A673 (cell line): ENCODE results near the gene SNAP47. TPM values are rescaled to one million over a fixed set of nuclear protein-coding genes. Genes with fewer than 3 reads are reported as not detected.

Source experiments
- BruUV-seq: library from RNA; stranded (reverse); fragments of 400-500 nt; replicated peaks from 2 replicates; lab custom pipeline; 2021; lab: Mats Ljungman, UMichigan
- CTCF ChIA-PET: fragments of 300-600 bp; sonication (Branson Sonifier 250); formaldehyde crosslinking; loops from one replicate; lab custom pipeline; 2022; ENCODE audit warnings: antibody characterized with exemption; lab: Charles Lee
- POLR2A ChIA-PET: fragments of 300-600 bp; sonication (Branson Sonifier 250); formaldehyde crosslinking; loops from one replicate; lab custom pipeline; 2022; ENCODE audit warnings: antibody characterized with exemption; ENCODE audit not compliant: low non-redundant PET; lab: Charles Lee
- DNase-seq: peaks from one replicate; pipeline ENCODE4 v3.0.0-alpha.2; 2015; ENCODE audit warnings: low spot score
- H3K27ac ChIP-seq: fragments of 200-600 bp; sonication (generic); 2 replicates; pipeline ENCODE4 v1.5.1; 2016; ENCODE audit warnings: mixed run types, low read depth, mild to moderate bottlenecking, mixed read lengths, antibody characterized with exemption, low read length; ENCODE audit not compliant: poor library complexity, severe bottlenecking
- H3K27me3 ChIP-seq: fragments of 200-600 bp; sonication (generic); replicated peaks from 2 replicates; pipeline ENCODE4 v1.6.1; 2017; ENCODE audit warnings: mixed run types, low read depth, mild to moderate bottlenecking, mixed read lengths, antibody characterized with exemption, low read length; ENCODE audit not compliant: insufficient read depth, poor library complexity
- H3K36me3 ChIP-seq: fragments of 200-600 bp; sonication (generic); 2 replicates; pipeline ENCODE4 v1.6.1; 2016; ENCODE audit warnings: mixed run types, mild to moderate bottlenecking, mixed read lengths, antibody characterized with exemption, low read length; ENCODE audit not compliant: insufficient read depth, poor library complexity, severe bottlenecking
- H3K4me1 ChIP-seq: fragments of 200-600 bp; sonication (generic); 2 replicates; pipeline ENCODE4 v1.6.1; 2017; ENCODE audit warnings: mixed run types, mild to moderate bottlenecking, mixed read lengths, antibody characterized with exemption, low read length; ENCODE audit not compliant: insufficient read depth, poor library complexity, severe bottlenecking
- H3K4me3 ChIP-seq: fragments of 200-600 bp; sonication (generic); 2 replicates; pipeline ENCODE4 v1.5.1; 2016; ENCODE audit warnings: low read depth, mixed run types, mild to moderate bottlenecking, mixed read lengths, low read length; ENCODE audit not compliant: poor library complexity, severe bottlenecking
- H3K9me3 ChIP-seq: fragments of 200-600 bp; sonication (generic); 2 replicates; pipeline ENCODE4 v1.6.1; 2016; ENCODE audit warnings: mixed run types, low read depth, mild to moderate bottlenecking, mixed read lengths, antibody characterized with exemption, low read length; ENCODE audit not compliant: poor library complexity, severe bottlenecking
- EZH2 ChIP-seq: fragments of 200-600 bp; sonication (generic); IDR thresholded peaks from 2 replicates; pipeline ENCODE4 v1.6.1; 2017; ENCODE audit warnings: borderline replicate concordance, low read depth, mild to moderate bottlenecking, mixed read lengths, antibody characterized with exemption, low read length; ENCODE audit not compliant: poor library complexity, severe bottlenecking
- intact Hi-C: fragments of 100-400 bp; cut with micrococcal nuclease; formaldehyde crosslinking; loops from one replicate; pipeline ENCODE4 v1.10.0; 2022; ENCODE audit not compliant: unreplicated experiment
- total RNA-seq: library from RNA; stranded (reverse); gene quantifications from 2 replicates; pipeline ENCODE4 v1.2.3, GENCODE V29; 2021
- TF ChIP-seq, protein P1 (sequence below): fragments of 300-800, 200-600 bp; sonication (generic); conservative IDR thresholded peaks from 2 replicates; pipeline ENCODE4 v1.5.1; 2017; ENCODE audit warnings: low read depth, mild to moderate bottlenecking, antibody characterized with exemption, low read length, moderate library complexity, mixed read lengths

The SNAP47 gene
- total RNA-seq, 1 experiment from 2014 or later = 36.4 TPM

DNA sequence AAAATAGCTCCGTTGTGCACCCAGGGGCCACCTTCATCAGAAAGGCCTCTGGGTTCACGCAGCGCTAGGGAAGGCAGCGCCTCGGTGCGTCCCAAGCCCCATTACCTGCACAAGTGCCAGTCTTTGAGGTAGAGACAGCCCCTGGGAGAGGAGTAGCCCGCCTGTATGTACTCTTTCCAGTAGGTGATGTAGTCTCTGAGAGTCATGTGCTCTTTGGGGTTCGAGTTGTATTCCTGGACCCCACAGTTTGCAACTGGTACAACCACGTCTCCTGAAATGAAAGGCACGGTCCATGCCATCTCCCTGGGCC is 734 bp upstream of the SNAP47 start:
- ChIA-PET POLR2A (no interaction called here), CTCF (no interaction called here)
- intact Hi-C loops = loop anchor here (10.0 kb wide), 1 partner anchor 250 kb away; no protein-coding TSS in a partner anchor
- no peaks in the 10 kb centered on the region for H3K27me3 ChIP-seq
- H3K27ac ChIP-seq = peak overlapping the region; percentile 85
- H3K9me3 ChIP-seq = no peaks in the 10 kb centered on the region
- H3K36me3 ChIP-seq = peaks cover 15% of the 10 kb centered on the region
- no peaks in the 10 kb centered on the region for H3K4me1 ChIP-seq
- TF ChIP-seq EZH2 = no peak
- TF ChIP-seq, protein P1, sequence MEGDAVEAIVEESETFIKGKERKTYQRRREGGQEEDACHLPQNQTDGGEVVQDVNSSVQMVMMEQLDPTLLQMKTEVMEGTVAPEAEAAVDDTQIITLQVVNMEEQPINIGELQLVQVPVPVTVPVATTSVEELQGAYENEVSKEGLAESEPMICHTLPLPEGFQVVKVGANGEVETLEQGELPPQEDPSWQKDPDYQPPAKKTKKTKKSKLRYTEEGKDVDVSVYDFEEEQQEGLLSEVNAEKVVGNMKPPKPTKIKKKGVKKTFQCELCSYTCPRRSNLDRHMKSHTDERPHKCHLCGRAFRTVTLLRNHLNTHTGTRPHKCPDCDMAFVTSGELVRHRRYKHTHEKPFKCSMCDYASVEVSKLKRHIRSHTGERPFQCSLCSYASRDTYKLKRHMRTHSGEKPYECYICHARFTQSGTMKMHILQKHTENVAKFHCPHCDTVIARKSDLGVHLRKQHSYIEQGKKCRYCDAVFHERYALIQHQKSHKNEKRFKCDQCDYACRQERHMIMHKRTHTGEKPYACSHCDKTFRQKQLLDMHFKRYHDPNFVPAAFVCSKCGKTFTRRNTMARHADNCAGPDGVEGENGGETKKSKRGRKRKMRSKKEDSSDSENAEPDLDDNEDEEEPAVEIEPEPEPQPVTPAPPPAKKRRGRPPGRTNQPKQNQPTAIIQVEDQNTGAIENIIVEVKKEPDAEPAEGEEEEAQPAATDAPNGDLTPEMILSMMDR = no peak
- BruUV-seq = no TSS peak
- DNase-seq = peak; percentile 19
- peak overlapping the region; percentile 94 for H3K4me3 ChIP-seq

DNA sequence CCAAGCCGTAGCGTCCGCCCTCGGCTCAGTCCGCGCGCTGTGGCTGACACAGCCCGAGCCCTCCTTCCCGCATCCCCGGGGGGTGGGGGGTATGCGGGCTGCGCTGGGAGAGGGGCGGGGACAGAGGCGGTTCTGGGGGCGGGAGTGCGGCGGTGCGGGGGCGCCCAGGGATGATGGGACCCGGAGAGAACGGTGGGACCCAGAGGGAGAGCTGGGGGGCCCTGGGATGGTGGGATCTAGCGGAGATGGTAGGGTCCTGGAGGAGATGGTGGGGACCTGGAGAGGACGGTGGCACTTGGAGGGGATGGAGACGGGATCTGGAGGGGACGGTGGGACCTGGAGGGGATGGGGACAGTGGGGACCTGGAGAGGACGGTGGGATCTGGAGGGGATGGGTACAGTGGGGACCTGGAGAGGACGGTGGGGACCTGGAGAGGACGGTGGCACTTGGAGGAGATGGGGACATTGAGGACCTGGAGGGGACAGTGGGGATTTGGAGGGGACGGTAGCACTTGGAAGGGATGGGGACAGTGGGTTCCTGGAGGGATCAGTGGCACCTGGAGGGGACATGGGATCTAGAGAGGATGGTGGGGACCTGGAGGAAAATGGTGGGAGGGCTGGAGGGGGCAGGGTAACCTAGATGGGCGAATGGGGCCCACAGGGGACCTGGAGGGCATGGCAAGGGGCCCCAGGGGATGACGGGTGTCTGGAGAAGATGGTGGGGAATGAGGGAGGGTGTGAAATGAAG is 477 bp downstream of the SNAP47 start:
- intact Hi-C loops = loop anchor here (10.0 kb wide), 1 partner anchor 251 kb away; no protein-coding TSS in a partner anchor
- Histone ChIP-seq H3K36me3 (peaks cover 15% of the 10 kb centered on the region), H3K4me1 (no peaks in the 10 kb centered on the region), H3K27me3 (no peaks in the 10 kb centered on the region), H3K27ac (peak overlapping the region; percentile 85), H3K4me3 (peak overlapping the region; percentile 94), H3K9me3 (no peaks in the 10 kb centered on the region)
- TF ChIP-seq, protein P1 = no peak
- no peak for DNase-seq
- BruUV-seq = no TSS peak
- ChIA-PET POLR2A (interaction anchor here (0.6 kb wide), 2 partner anchors 9 to 1135 kb away, joined by 3 to 5 read pairs; no protein-coding TSS in a partner anchor), CTCF (no interaction called here)

DNA sequence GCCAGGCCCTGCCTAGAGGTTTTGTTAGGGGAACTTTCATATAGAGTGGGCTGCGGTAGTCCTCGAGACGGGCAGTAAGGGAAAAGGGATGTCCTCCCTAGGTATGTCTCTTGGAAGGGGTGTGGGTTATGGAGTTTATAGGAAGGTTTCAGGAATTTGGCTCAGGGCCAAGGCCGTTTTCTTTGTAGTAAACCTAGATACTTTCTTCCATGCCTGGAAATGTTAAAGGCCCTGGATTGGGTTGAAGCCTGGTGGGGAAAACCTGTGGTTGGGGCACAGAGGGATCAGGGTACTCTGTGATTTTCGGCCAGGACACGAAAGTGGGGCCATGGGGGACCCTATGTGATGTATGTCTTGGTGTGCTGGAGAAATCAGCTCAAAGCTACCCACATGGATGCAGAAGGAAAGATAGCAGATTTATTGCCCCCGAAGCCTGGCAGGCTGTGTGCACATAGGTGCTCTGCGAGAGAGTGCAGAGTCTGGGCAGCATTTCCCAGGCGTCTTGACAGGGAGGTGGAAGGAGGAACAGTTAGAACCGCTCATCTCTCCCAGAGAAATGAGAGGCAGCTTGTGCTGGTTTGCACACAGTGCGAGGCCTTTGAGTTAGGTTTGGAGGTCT is 1.7 kb downstream of the SNAP47 start:
- Histone ChIP-seq H3K4me1 (no peaks in the 10 kb centered on the region), H3K36me3 (peaks cover 12% of the 10 kb centered on the region), H3K4me3 (no peak overlapping the region), H3K27ac (no peak overlapping the region), H3K9me3 (no peaks in the 10 kb centered on the region), H3K27me3 (no peaks in the 10 kb centered on the region)
- intact Hi-C loops = loop anchor here (10.0 kb wide), 1 partner anchor 252 kb away; no protein-coding TSS in a partner anchor
- ChIA-PET CTCF (interaction anchor here (0.6 kb wide), 1 partner anchor 25 kb away, joined by 9 read pairs; no protein-coding TSS in a partner anchor), POLR2A (no interaction called here)
- no peak for DNase-seq
- TF ChIP-seq, protein P1 = no peak
- no peak for TF ChIP-seq EZH2
- TSS peak; percentile 37 for BruUV-seq
